Liver (tissue), 3 donors: ENCODE data around the gene PLAC1.

Experiments used
- CTCF ChIP-seq: fragments of 150-350 bp; IDR thresholded peaks from 2 replicates; pipeline ENCODE4 v1.5.1; 2017; ENCODE audit warnings: improper control_type of control experiment, low read depth, low read length; ENCODE audit not compliant: missing input control
- EGR1 ChIP-seq, 2 donors: IDR thresholded peaks; 2 replicates each; pipeline ENCODE4 v1.6.1; 2016 to 2018; ENCODE audit warnings: antibody characterized with exemption in 2 of 2, low read depth in 2 of 2
- MAX ChIP-seq: IDR thresholded peaks from 2 replicates; pipeline ENCODE4 v1.6.1; 2016; ENCODE audit warnings: antibody characterized with exemption
- REST ChIP-seq: IDR thresholded peaks from 2 replicates; pipeline ENCODE4 v1.6.1; 2016; ENCODE audit warnings: antibody characterized with exemption, mild to moderate bottlenecking
- RXRA ChIP-seq, 2 donors: IDR thresholded peaks; 2 replicates each; pipeline ENCODE4 v1.6.1; 2017 to 2018; ENCODE audit warnings: antibody characterized with exemption in 2 of 2, mild to moderate bottlenecking in 1 of 2
- TAF1 ChIP-seq: conservative IDR thresholded peaks from 2 replicates; pipeline ENCODE4 v1.6.1; 2016; ENCODE audit warnings: antibody characterized with exemption, mild to moderate bottlenecking
- YY1 ChIP-seq: IDR thresholded peaks from 2 replicates; pipeline ENCODE4 v1.6.1; 2016; ENCODE audit warnings: antibody characterized with exemption, mild to moderate bottlenecking
- donor health status: healthy.
- donor health status: healthy.

GRCh38 chrX:134658002-134658759 is at the start of gene PLAC1:
- TF ChIP-seq CTCF (no peak), YY1 (no peak), TAF1 (no peak), MAX (no peak), RXRA (IDR thresholded peaks at IDR 0.05) (no peak), REST (no peak), EGR1 (IDR thresholded peaks at IDR 0.05; ENCODE audit: low read depth in 2 of 2) (no peak)
